Endothelial cell of umbilical vein (primary cell): ENCODE results near the gene KRT33A. TPM values are rescaled to one million over a fixed set of nuclear protein-coding genes. Genes with fewer than 3 reads are reported as not detected.

Experiments
- BruUV-seq: library from RNA; stranded (reverse); fragments of 400-500 nt; replicated peaks from 2 replicates; lab custom pipeline; 2021; lab: Mats Ljungman, UMichigan
- CTCF ChIA-PET: fragments of 300-600, 350-600 bp; sonication (Branson Sonifier 250); formaldehyde crosslinking; loops from one replicate; lab custom pipeline; 2021; ENCODE audit warnings: antibody characterized with exemption, inconsistent platforms; lab: Charles Lee
- POLR2A ChIA-PET: fragments of 300-600, 350-600 bp; sonication (Branson Sonifier 250); formaldehyde crosslinking; loops from one replicate; lab custom pipeline; 2021; ENCODE audit warnings: antibody characterized with exemption, inconsistent platforms; lab: Charles Lee
- DNase-seq: peaks from one replicate; pipeline ENCODE4 v3.0.0-alpha.2; 2011; ENCODE audit warnings: low read depth, low spot score
- FAIRE-seq: peaks from 2 replicates; lab custom pipeline; 2011; peaks lifted over from hg19 to GRCh38; lab: Jason Lieb, UNC
- H2AFZ ChIP-seq: 2 replicates; pipeline ENCODE4 v1.6.0; 2012; ENCODE audit warnings: low read depth, low read length, control low read depth, inconsistent platforms
- H3K27ac ChIP-seq: 2 replicates; pipeline ENCODE4 v1.5.1; 2011; ENCODE audit warnings: low read depth, mild to moderate bottlenecking, control low read depth, low read length, moderate library complexity; ENCODE audit not compliant: insufficient read depth
- H3K27me3 ChIP-seq, 2 experiments: 2 replicates each; pipeline versions ENCODE4 v1.6.0 to v1.6.1; 2011; ENCODE audit warnings: low read length in 2 of 2, mixed read lengths in 1 of 2; ENCODE audit not compliant: control insufficient read depth in 2 of 2, insufficient read depth in 2 of 2
- H3K36me3 ChIP-seq, 2 experiments: 2 replicates in 1 of 2; 3 replicates in 1 of 2; pipeline ENCODE4 v1.5.1; 2011; ENCODE audit warnings: low read length in 2 of 2, mild to moderate bottlenecking in 1 of 2, moderate library complexity in 1 of 2; ENCODE audit not compliant: control insufficient read depth in 2 of 2, insufficient read depth in 2 of 2; ENCODE audit errors: extremely low read depth in 1 of 2
- H3K4me1 ChIP-seq: 3 replicates; pipeline ENCODE4 v1.5.1; 2011; ENCODE audit warnings: mild to moderate bottlenecking, low read length; ENCODE audit not compliant: control insufficient read depth, insufficient read depth; ENCODE audit errors: extremely low read depth
- H3K4me2 ChIP-seq: 2 replicates; pipeline ENCODE4 v1.6.1; 2011; ENCODE audit warnings: low read length, control low read depth, mixed read lengths; ENCODE audit not compliant: insufficient read depth
- H3K4me3 ChIP-seq, 3 experiments: fragments of 200-600 bp in 1 of 3; sonication (generic), shearing (Covaris generic) in 1 of 3; replicated peaks in 1 of 3; 2 replicates each; pipeline ENCODE4 v1.5.1; 2011 to 2016; ENCODE audit warnings: control low read depth in 3 of 3, low read length in 3 of 3, mild to moderate bottlenecking in 2 of 3, inconsistent platforms in 1 of 3, low read depth in 1 of 3, moderate library complexity in 1 of 3; ENCODE audit not compliant: insufficient read depth in 1 of 3
- H3K79me2 ChIP-seq: 2 replicates; pipeline ENCODE4 v1.6.0; 2012; ENCODE audit warnings: low read length, inconsistent platforms; ENCODE audit not compliant: control insufficient read depth, insufficient read depth
- H3K9ac ChIP-seq: replicated peaks from 2 replicates; pipeline ENCODE3; 2011; ENCODE audit warnings: low read length, control low read depth; ENCODE audit not compliant: insufficient read depth; ENCODE audit errors: extremely low read depth
- H3K9me1 ChIP-seq: replicated peaks from 3 replicates; pipeline ENCODE4 v1.6.0; 2011; ENCODE audit warnings: mild to moderate bottlenecking, low read length; ENCODE audit not compliant: control insufficient read depth, insufficient read depth; ENCODE audit errors: extremely low read depth
- H3K9me3 ChIP-seq: replicated peaks from 2 replicates; pipeline ENCODE4 v1.5.1; 2012; ENCODE audit warnings: low read length, inconsistent platforms; ENCODE audit not compliant: control insufficient read depth, insufficient read depth
- H4K20me1 ChIP-seq: replicated peaks from 2 replicates; pipeline ENCODE3; 2011; ENCODE audit warnings: mild to moderate bottlenecking, low read length; ENCODE audit not compliant: control insufficient read depth, insufficient read depth; ENCODE audit errors: extremely low read depth
- CTCF ChIP-seq, 2 donors: IDR thresholded peaks; 1 replicate in 1 of 2; 2 replicates in 1 of 2; pipeline ENCODE4 v1.5.1; 2011; ENCODE audit warnings: low read length in 2 of 2, mild to moderate bottlenecking in 2 of 2, moderate library complexity in 2 of 2, control low read depth in 1 of 2, inconsistent platforms in 1 of 2, low read depth in 1 of 2; ENCODE audit not compliant: insufficient read depth in 1 of 2; ENCODE audit errors: extremely low read depth in 1 of 2
- EZH2 ChIP-seq: IDR thresholded peaks from 2 replicates; pipeline ENCODE4 v1.6.1; 2012; ENCODE audit warnings: borderline replicate concordance, low read depth, mild to moderate bottlenecking, moderate library complexity, low read length, inconsistent platforms; ENCODE audit not compliant: severe bottlenecking
- FOS ChIP-seq: IDR thresholded peaks from 2 replicates; pipeline ENCODE4 v1.6.1; 2011; ENCODE audit warnings: mild to moderate bottlenecking, low read length, moderate library complexity, borderline replicate concordance; ENCODE audit not compliant: insufficient read depth
- GATA2 ChIP-seq: IDR thresholded peaks from 2 replicates; pipeline ENCODE4 v1.7.0; 2011; ENCODE audit warnings: low read depth, mild to moderate bottlenecking, moderate library complexity, mixed read lengths, low read length; ENCODE audit not compliant: insufficient read length, insufficient read depth
- JUN ChIP-seq: IDR thresholded peaks from 2 replicates; pipeline ENCODE4 v1.6.1; 2011; ENCODE audit warnings: borderline replicate concordance, low read depth; ENCODE audit not compliant: insufficient read length, insufficient read depth
- MYC ChIP-seq: IDR thresholded peaks from one replicate; pipeline ENCODE4 v1.6.1; 2011; ENCODE audit warnings: mild to moderate bottlenecking, low read depth, low read length
- POLR2A ChIP-seq: IDR thresholded peaks from 2 replicates; pipeline ENCODE4 v1.6.1; 2012; ENCODE audit warnings: low read depth, mild to moderate bottlenecking, control low read depth, low read length
- POLR2AphosphoS5 ChIP-seq: IDR thresholded peaks from 2 replicates; pipeline ENCODE4 v1.6.1; 2012; ENCODE audit warnings: low read depth, mild to moderate bottlenecking, control low read depth, low read length, moderate library complexity; ENCODE audit not compliant: insufficient read depth
- dilution Hi-C: fragments of 300-500 bp; cut with MboI; formaldehyde crosslinking; loops from one replicate; pipeline ENCODE4 v1.15.0; 2019; ENCODE audit warnings: low sequenced_read_pairs; ENCODE audit not compliant: extremely low pct_ligation_motif_present
- intact Hi-C: fragments of 100-400 bp; cut with micrococcal nuclease; formaldehyde crosslinking; loops from one replicate; pipeline ENCODE4 v1.10.0; 2022
- polyA plus RNA-seq, 4 experiments: library from polyadenylated mRNA; depleted of rRNA in 3 of 4; stranded (reverse) in 3 of 4; unstranded in 1 of 4; fragments of >200 nt; gene quantifications; 2 replicates each; pipeline versions ENCODE4 v1.2.1 to v1.2.3, GENCODE V29; 2011 to 2012; ENCODE audit warnings: missing spikeins in 1 of 4
- total RNA-seq: library from RNA; stranded (reverse); gene quantifications from 2 replicates; pipeline ENCODE4 v1.2.3, GENCODE V29; 2021
- TF ChIP-seq, protein P1 (sequence below): IDR thresholded peaks from 2 replicates; pipeline ENCODE4 v1.6.1; 2011; ENCODE audit not compliant: insufficient read depth, insufficient read length

The KRT33A gene
- total and polyA plus RNA-seq, 2 donors (not counting 3 experiments of a cell fraction or from before 2014, with no cell fraction given): not detected

- Histone ChIP-seq H4K20me1 (no peaks in the 10 kb centered on the region), H3K27ac (no peak within 1 kb of the TSS), H3K9me3 (no peaks in the 10 kb centered on the region), H3K9me1 (no peaks in the 10 kb centered on the region), H3K9ac (no peak within 1 kb of the TSS), H3K36me3 (no peaks in the 10 kb centered on the region), H2AFZ (no peak within 1 kb of the TSS), H3K4me2 (no peak within 1 kb of the TSS), H3K4me3 (no peak within 1 kb of the TSS), H3K79me2 (no peaks in the 10 kb centered on the region), H3K4me1 (no peaks in the 10 kb centered on the region), H3K27me3 (no peaks in the 10 kb centered on the region)
- BruUV-seq: no TSS peak
- FAIRE-seq: no peak
- ChIA-PET CTCF (interaction anchor here (1.4 to 1.6 kb wide), 3 partner anchors 12 to 279 kb away, joined by 3 to 4 read pairs (median 3); no protein-coding TSS in a partner anchor), POLR2A (no interaction called here)
- DNase-seq: no peak
- dilution Hi-C loops: no loop called here
- TF ChIP-seq POLR2A (no peak), JUN (no peak), MYC (no peak), POLR2AphosphoS5 (no peak), GATA2 (no peak)
- intact Hi-C loops: no loop called here
These were observed 19.1 kb upstream of the KRT33A start, which contains the start of gene KRT33B for GRCh38 chr17:41369713-41370112. KRT33B (minus strand) TSS chr17:41369813; CDS start chr17:41369750, 63 bp downstream.

GRCh38 chr17:41369023-41369422, 18.4 kb upstream of the KRT33A start:
- no peak overlapping the region for H3K4me3 ChIP-seq
- TF ChIP-seq FOS (no peak), MYC (no peak), JUN (no peak), POLR2A (no peak), GATA2 (no peak), POLR2AphosphoS5 (no peak), CTCF (IDR thresholded peaks at IDR 0.05; ENCODE audit: extremely low read depth in 1 of 2, insufficient read depth in 1 of 2, low read depth in 1 of 2, low read length in 2 of 2) (no peak), EZH2 (no peak)
- TF ChIP-seq, protein P1, sequence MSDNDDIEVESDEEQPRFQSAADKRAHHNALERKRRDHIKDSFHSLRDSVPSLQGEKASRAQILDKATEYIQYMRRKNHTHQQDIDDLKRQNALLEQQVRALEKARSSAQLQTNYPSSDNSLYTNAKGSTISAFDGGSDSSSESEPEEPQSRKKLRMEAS: no peak
- H3K27me3 ChIP-seq: no peaks in the 10 kb centered on the region
- FAIRE-seq (no peak), DNase-seq (no peak)
- H4K20me1 ChIP-seq: no peaks in the 10 kb centered on the region
- no peaks in the 10 kb centered on the region for H3K36me3 ChIP-seq
- H3K4me1 ChIP-seq: no peaks in the 10 kb centered on the region
- CTCF ChIA-PET: interaction anchor here (1.4 to 1.5 kb wide), 2 partner anchors 12 to 279 kb away, joined by 3 to 4 read pairs; no protein-coding TSS in a partner anchor
- H3K79me2 ChIP-seq: no peaks in the 10 kb centered on the region
- H3K9me3 ChIP-seq: no peaks in the 10 kb centered on the region
- no TSS peak for BruUV-seq
- H2AFZ ChIP-seq: no peak overlapping the region
- dilution Hi-C loops (no loop called here), intact Hi-C loops (no loop called here)
- H3K4me2 ChIP-seq: no peak overlapping the region
- no peaks in the 10 kb centered on the region for H3K9me1 ChIP-seq
- no peak overlapping the region for H3K27ac ChIP-seq
- POLR2A ChIA-PET: no interaction called here
- H3K9ac ChIP-seq: no peak overlapping the region
